ENCODE data around the gene BDKRB2. TPM values are rescaled to one million over a fixed set of nuclear protein-coding genes. Genes with fewer than 3 reads are reported as not detected.

The BDKRB2 gene
- total RNA-seq, 1 experiment from 2014 or later = 0.21 TPM

GRCh38 chr14:96255501-96256366 lies 51.1 kb downstream of the BDKRB2 start, which contains the start of gene BDKRB1:
BDKRB1 (plus strand) TSS chr14:96256210; CDS start chr14:96263683, 7,473 bp downstream.
- Histone ChIP-seq H3K9me3 (ENCODE audit: low read depth, low read length, poor library complexity, severe bottlenecking) (no peaks in the 10 kb centered on the region), H3K27me3 (replicated peaks; ENCODE audit: insufficient read depth, low read depth, low read length, poor library complexity) (peaks cover 8% of the 10 kb centered on the region), H3K27ac (ENCODE audit: low read depth, low read length, poor library complexity, severe bottlenecking) (no peak within 1 kb of the TSS), H3K4me1 (ENCODE audit: insufficient read depth, low read length, poor library complexity, severe bottlenecking) (no peaks in the 10 kb centered on the region), H3K36me3 (ENCODE audit: insufficient read depth, low read length, poor library complexity, severe bottlenecking) (no peaks in the 10 kb centered on the region), H3K4me3 (ENCODE audit: low read depth, low read length, poor library complexity, severe bottlenecking) (no peak within 1 kb of the TSS)
- intact Hi-C loops (cut with micrococcal nuclease; ENCODE audit: unreplicated experiment) = no loop called here
- TF ChIP-seq CTCF (conservative IDR thresholded peaks at IDR 0.05; ENCODE audit: low read depth, low read length) (no peak), EZH2 (IDR thresholded peaks at IDR 0.05; ENCODE audit: borderline replicate concordance, low read depth, low read length, poor library complexity, severe bottlenecking) (no peak)
- DNase-seq (ENCODE audit: low spot score) = no peak
- no TSS peak for BruUV-seq (replicated peaks)
- ChIA-PET CTCF (no interaction called here), POLR2A (ENCODE audit: low non-redundant PET) (no interaction called here)

DNA sequence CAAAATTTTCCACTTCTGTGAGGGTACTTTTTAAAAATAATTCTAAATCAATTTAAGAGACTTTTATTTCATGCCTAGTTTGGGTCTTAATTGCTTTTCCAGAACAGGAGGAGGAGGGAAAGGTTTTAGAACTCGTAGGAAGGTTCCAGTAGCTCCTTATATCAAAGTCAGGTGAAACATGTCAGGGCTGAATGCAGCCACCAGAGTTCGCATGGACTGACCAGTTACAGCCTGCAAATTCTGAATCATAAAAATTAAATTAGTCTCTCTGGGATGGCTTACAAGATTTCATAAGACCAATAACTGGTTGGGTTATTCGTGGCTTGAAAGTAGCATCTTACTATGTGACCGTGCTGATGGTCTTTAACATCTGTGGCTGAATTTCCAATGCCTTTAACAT lies 51.8 kb downstream of the BDKRB2 start:
- Histone ChIP-seq H3K27ac (ENCODE audit: low read depth, low read length, poor library complexity, severe bottlenecking) (no peak overlapping the region), H3K4me3 (ENCODE audit: low read depth, low read length, poor library complexity, severe bottlenecking) (no peak overlapping the region), H3K36me3 (ENCODE audit: insufficient read depth, low read length, poor library complexity, severe bottlenecking) (no peaks in the 10 kb centered on the region), H3K4me1 (ENCODE audit: insufficient read depth, low read length, poor library complexity, severe bottlenecking) (no peaks in the 10 kb centered on the region), H3K9me3 (ENCODE audit: low read depth, low read length, poor library complexity, severe bottlenecking) (no peaks in the 10 kb centered on the region), H3K27me3 (replicated peaks; ENCODE audit: insufficient read depth, low read depth, low read length, poor library complexity) (peaks cover 8% of the 10 kb centered on the region)
- TF ChIP-seq EZH2 (IDR thresholded peaks at IDR 0.05; ENCODE audit: borderline replicate concordance, low read depth, low read length, poor library complexity, severe bottlenecking) (no peak), CTCF (conservative IDR thresholded peaks at IDR 0.05; ENCODE audit: low read depth, low read length) (no peak)
- intact Hi-C loops (cut with micrococcal nuclease; ENCODE audit: unreplicated experiment) = no loop called here
- CTCF ChIA-PET = no interaction called here
- POLR2A ChIA-PET (ENCODE audit: low non-redundant PET) = no interaction called here
- DNase-seq (ENCODE audit: low spot score) = no peak
- no TSS peak for BruUV-seq (replicated peaks)

- POLR2A ChIA-PET (ENCODE audit: low non-redundant PET) = no interaction called here
- Histone ChIP-seq H3K4me1 (ENCODE audit: insufficient read depth, low read length, poor library complexity, severe bottlenecking) (no peaks in the 10 kb centered on the region), H3K27ac (ENCODE audit: low read depth, low read length, poor library complexity, severe bottlenecking) (no peak overlapping the region), H3K9me3 (ENCODE audit: low read depth, low read length, poor library complexity, severe bottlenecking) (no peaks in the 10 kb centered on the region), H3K4me3 (ENCODE audit: low read depth, low read length, poor library complexity, severe bottlenecking) (no peak overlapping the region), H3K36me3 (ENCODE audit: insufficient read depth, low read length, poor library complexity, severe bottlenecking) (no peaks in the 10 kb centered on the region), H3K27me3 (replicated peaks; ENCODE audit: insufficient read depth, low read depth, low read length, poor library complexity) (peaks cover 8% of the 10 kb centered on the region)
- no TSS peak for BruUV-seq (replicated peaks)
- intact Hi-C loops (cut with micrococcal nuclease; ENCODE audit: unreplicated experiment) = no loop called here
- CTCF ChIA-PET = no interaction called here
- TF ChIP-seq EZH2 (IDR thresholded peaks at IDR 0.05; ENCODE audit: borderline replicate concordance, low read depth, low read length, poor library complexity, severe bottlenecking) (no peak), CTCF (conservative IDR thresholded peaks at IDR 0.05; ENCODE audit: low read depth, low read length) (no peak)
- DNase-seq (ENCODE audit: low spot score) = no peak
These were observed 52.4 kb downstream of the BDKRB2 start for GRCh38 chr14:96257056-96257455.

All from A673 (cell line).